ENCODE data around the gene TBC1D10A.
A peak's percentile ranks its signal among the peaks of the same experiment; 100 is the strongest.

The TBC1D10A gene

GRCh38 chr22:30297276-30297990, 29.3 kb downstream of the TBC1D10A start:
- DNase-seq, result no peak

DNA sequence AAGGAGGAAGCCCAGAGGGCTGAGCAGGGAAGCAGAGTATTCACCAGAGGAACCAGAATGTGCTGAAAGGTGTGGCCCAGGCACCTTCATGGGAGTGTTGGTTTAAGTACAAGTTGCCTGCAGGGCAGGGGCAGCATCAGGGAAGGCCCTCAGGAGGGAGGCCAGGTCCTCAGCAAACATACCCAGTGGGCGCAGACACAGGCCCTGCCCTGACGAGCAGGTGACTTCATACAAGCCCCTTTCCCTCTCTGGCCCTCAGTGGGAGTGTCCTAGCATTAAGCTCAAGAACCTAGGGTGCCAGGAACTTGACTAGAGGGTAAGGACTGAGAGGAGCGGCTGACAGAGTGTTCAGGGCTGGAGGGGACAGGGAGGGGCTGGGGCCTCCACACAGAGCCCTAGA, 29.9 kb downstream of the TBC1D10A start:
- DNase-seq, result no peak

DNA sequence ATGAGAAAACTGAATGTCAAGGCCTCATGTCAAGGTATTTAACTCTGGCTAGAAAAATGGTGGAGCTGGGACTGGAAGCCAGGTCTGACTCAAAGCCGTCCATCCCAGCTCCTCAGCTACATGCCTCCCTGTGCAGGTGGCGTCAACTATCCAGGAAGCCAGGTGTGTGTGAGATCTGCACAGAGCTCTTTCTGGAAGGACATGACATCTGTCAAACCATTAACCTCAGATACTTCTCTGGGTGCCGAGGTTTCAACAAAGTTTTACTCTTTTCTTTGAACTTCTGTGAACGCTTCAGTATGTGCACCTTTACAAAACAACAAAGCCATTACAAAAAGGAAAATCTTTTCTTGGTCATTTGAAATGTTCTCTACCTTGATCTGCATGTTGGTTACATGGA, 30.4 kb downstream of the TBC1D10A start:
- no peak for DNase-seq

GRCh38 chr22:30295576-30295975, 31.2 kb downstream of the TBC1D10A start:
- no peak for DNase-seq

DNA sequence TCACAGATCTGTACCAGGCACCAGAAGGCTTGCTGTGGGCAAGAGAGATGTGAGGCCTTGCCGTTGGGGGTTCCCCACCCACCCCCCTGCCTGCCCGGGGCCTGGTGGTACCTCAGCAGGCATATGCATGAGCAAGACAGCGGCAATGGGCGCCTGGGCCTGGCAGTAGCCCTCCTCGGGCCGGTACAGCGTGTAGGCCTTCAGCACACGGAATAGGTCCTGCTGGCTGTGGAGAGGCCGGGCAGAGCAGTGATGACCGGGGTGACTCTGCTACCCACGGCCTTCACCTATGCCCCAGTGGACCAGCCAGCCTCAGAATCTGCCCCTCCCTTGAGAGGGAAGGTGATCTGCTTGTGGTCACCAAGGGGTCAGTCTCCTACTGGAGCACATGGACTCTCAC, 31.9 kb downstream of the TBC1D10A start:
- no peak for DNase-seq

- DNase-seq, result no peak
These were observed 32.7 kb downstream of the TBC1D10A start for GRCh38 chr22:30294066-30294465.

DNA sequence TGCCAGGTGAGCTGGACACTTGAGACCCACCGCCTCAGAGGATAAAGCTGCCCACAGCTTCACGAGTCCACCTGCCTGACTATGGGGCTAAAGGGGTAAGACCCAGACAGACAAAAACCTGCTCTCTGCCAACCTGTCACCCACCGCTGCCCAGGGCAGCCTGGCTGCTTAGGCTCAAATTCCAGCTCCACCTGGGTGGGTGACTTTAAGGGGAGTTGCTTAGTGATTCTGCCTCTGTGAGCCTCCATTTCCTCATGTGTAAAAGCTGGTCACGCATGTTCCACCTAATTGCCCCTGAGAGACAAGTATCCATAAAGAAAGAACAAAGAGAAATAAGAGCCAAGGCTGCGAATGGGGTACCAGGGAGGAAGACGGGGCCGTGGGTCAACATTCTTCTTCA, 33.7 kb downstream of the TBC1D10A start:
- no peak for DNase-seq

GRCh38 chr22:30292069-30292970, 34.4 kb downstream of the TBC1D10A start:
- DNase-seq, result no peak

DNA sequence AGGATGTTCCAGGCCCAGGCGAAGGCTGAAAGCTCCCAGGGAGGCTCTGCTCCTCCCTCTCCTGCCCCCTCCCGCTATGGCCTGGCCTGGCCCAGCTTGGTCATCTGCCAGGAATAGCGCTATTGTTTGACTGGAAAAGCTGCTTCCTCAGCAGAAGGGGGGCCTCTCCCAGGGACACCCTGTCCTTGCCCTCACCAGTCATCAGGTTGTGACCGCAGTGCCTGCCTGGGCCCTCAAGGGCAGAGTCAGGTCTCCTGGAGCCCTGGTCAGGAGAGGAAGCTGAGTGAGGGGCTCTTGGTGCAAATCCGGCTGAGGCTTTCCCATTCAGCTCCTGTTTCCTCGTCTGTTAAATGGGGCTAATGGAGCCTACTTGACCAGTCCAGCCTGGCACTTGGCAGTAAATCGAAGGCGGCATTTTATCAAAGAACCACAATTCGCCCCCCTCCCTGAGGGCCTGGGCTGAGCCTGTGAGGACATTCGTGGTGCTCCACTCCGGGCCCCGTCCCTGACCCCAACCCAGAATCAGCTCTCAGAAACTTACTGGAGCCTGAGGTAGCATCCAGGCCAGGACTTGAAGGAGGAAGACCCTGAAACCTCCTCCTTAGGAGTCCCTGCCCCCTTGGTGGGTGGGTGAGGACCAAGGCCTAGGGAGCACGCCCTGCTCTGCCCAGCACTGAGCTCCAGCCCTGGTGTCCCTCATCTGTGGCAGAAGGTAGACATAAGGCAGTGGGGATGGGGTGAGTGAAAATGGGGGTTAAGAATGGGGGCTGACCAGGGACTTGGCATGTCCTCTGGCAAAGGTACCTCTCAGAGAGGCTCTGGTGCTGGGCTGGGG, 35.5 kb downstream of the TBC1D10A start:
- DNase-seq, result no peak

GRCh38 chr22:30290342-30291057, 36.2 kb downstream of the TBC1D10A start:
- DNase-seq, result no peak

- no peak for DNase-seq
These were observed 36.8 kb downstream of the TBC1D10A start for GRCh38 chr22:30289980-30290313.

GRCh38 chr22:30289141-30289979, 37.4 kb downstream of the TBC1D10A start, which contains the start of gene CASTOR1:
CASTOR1 (minus strand) TSS chr22:30289505; CDS start chr22:30289497, 8 bp downstream.
- DNase-seq, result peak; percentile 95

DNA sequence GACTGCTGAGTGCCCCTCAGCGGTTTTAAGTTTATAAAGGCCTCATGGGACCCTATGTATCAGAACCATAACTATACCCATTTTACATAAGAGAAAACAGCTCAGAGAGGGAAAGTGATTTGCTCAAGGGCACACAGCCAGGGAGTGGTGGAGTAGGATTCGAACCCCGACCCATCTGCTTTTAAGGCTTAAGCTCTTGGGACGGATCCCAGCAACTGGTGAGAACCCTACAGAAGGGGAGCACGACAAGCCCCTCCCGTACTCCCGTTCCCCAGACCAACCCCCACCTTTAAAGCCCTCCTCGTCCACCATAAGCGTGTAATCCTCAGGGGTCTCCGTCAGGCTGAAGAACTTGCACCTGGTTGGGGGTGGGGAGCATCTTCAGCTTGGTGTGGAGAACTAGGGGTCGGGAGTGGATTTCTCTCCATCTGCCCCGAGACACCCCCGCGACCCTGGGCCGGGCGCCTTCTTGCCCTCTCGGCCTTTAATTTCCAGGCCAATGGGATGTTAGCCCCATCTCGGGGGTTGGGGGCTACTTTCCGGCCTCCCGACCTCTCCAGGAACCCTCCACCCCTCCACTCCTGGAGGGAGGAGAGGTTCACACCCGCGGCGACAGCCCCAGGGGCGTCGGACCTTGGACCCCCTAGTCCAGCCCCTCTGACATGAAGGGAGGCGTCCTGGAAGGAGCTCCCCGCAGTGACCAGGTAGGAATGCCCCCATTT, 38.2 kb downstream of the TBC1D10A start:
- no peak for DNase-seq

DNA sequence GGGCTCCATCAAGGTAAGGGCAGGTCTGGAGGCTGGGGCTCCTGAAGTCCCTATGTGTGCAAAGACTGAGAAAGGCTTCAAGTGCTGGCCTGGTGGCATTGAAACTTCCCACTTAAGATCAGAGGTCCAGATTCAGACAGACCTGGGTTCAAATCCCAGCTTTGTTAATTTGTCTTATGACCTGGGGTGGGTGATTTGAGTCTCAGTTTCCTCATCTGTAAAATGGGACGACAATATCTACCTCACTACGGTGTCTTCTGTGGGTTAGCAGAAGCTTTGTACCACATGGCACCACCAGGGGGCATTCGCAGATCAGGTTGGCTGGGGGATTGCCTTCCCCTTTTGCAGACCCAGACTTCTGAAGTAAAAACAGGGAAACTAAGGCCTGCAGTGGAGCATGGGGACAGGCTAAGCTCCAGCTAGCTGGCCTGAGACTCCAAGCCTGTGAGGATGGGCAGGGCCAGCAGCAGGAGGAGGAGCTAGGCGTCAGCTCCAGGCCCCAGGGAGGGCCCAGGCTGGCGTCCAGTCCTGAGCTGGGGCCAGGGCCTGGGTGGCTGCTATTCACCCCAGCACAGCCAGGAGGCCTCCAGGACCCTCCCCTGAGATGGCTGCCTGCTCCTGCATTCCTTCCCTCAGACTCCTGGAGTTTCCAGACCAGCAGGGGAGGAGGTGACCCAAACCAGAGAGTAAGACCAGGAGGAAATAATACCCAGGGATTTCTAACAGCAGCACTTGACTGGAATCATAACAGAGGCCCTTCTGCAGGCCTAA, 38.9 kb downstream of the TBC1D10A start:
- peak; percentile 91 for DNase-seq

DNA sequence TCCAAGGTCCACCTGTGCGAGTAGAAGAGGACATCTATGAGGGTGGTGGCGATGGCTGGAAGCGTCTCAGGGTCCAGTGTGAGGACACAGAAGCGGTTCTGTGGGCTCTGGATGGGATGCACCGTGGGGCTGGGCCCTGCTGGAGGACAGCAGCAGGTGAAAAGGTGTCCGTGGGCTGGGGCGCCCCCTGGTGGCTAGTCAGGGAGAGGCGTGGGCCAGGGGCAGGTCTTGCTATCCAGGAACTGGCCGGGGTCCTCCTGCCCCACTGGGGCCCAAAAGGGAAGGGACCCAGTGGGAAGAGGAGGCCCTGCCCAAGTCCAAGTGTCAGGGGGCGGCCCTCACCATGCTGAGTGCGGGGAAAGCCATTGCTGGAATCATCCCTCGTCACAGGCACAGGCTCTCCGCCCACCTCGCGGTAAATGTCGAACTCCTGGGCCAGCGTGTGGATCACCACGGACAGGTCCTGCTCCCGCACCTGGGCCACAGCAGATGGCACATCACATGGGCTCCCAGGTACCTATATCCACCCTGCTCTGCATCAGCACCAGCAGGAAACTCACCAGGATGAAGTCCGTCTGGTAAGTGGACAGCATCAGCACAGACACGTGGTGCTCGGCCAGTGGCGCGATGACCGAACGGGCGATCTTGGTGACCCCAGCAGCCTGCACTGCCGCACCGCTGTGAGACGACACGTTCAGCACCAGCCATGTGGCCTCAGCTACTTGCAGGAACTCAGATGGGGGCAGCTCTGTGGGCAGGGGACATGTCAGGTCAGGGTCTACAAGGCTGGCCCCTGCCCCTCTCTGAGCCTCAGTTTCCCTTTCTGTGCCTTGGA, 39.7 kb downstream of the TBC1D10A start:
- DNase-seq, result peak; percentile 88

GRCh38 chr22:30286331-30286730, 40.4 kb downstream of the TBC1D10A start:
- DNase-seq, result no peak

DNA sequence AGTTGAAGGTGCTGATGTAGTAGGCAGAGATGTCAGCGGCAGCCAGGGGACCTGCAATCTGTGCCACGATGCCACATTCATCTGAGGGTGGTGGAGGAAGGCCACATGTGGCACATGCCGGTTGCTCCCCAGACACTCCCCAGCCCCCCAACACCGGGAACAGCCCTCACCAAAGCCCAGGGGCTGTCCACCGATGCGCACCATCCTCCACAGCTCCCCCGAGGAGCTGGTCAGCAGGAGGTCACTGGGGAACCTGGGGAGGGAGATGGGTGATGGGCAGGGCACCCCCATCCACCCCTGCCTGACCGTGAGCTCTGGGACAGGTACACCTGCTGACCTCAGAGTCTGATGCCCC, 40.9 kb downstream of the TBC1D10A start:
- no peak for DNase-seq

DNA sequence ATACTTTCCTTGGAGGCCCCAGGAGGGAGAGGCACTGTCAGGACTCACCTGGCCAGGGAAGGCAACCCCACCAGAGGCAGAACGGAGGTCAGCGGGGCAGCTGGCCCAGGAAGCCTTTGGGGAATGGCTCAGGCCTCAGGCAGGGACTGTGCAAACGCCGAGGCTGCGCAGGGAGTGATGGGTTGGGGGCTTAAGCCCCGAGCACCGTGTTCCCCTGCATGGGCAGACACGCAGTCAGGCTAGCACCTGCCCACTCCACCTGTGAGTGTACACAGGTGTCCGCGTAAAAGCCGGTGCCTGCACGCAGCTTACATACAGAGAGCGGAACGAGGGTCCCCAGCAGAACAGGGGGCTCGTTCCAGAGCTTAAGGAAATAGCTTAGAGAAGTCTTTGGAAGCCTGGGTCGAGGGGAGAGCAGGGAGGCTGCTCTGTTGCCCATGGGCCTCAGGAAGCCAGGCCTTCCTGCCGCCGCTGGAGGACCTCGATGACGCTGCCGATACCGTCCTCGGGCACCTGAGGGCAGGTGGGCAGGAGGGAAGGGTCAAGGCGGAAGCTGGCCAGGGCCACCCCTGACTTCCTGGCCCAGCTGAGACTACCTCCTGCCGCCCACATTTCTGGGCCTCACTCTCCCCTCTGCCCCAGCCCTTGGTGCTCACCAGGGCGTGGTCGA, 41.4 kb downstream of the TBC1D10A start:
- DNase-seq, result no peak

DNA sequence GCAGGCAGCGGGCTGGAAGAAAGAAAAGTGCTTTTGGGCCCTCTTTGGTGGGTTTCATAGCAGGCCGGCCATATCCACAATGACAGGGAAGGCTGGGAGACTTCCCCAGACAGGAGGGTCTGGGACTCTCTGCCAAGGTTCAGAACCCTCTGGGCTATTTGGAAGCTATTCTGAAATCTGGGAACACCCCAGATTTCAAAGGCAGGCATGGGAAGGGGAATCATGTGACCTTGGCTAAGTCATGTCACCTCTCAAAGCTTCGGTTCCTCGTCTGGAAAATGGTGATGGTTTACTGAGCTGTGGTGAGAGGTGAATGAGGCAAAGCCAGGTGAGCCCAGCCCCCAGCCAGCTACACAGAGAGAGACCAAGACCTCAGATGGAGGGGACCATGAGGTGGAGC, 42.1 kb downstream of the TBC1D10A start:
- DNase-seq, result no peak

All from activated CD4-positive, alpha-beta T cell treated with anti-CD3 and anti-CD28 coated beads, Interleukin-2, amount 50 U/mL, for 16 hours (primary cell).